Measurements from ENCODE around the gene HES7.

GRCh38 chr17:8162997-8163977 is 39.4 kb upstream of the HES7 start:
- TF ChIP-seq CTCF (conservative IDR thresholded peaks at IDR 0.05; ENCODE audit: low read length): no peak
- TF ChIP-seq EZH2phosphoT487 (IDR thresholded peaks at IDR 0.05; ENCODE audit: borderline replicate concordance): no peak

All from Loucy (cell line).